ENCODE data around the gene MAPRE2.

The MAPRE2 gene

GRCh38 chr18:35041815-35042387 is 688 bp downstream of the MAPRE2 start:
- no peak for TF ChIP-seq TEAD4 (IDR thresholded peaks at IDR 0.05)
- TF ChIP-seq YY1 (IDR thresholded peaks at IDR 0.05; ENCODE audit: low read depth) = no peak
- no peak for TF ChIP-seq USF1 (IDR thresholded peaks at IDR 0.05)
- TF ChIP-seq CREB1 (IDR thresholded peaks at IDR 0.05; ENCODE audit: low read depth) = no peak
- TF ChIP-seq NFIC (IDR thresholded peaks at IDR 0.05) = no peak
- no peak for TF ChIP-seq EP300 (IDR thresholded peaks at IDR 0.05; ENCODE audit: borderline replicate concordance)
- TF ChIP-seq TAF1 (IDR thresholded peaks at IDR 0.05; ENCODE audit: low read depth) = no peak
- no peak for TF ChIP-seq TCF12 (IDR thresholded peaks at IDR 0.05; ENCODE audit: low read depth)
- TF ChIP-seq CEBPB (IDR thresholded peaks at IDR 0.05) = no peak
- TF ChIP-seq ZBTB7A (IDR thresholded peaks at IDR 0.05; ENCODE audit: low read depth) = no peak
- no peak for TF ChIP-seq REST (IDR thresholded peaks at IDR 0.05; ENCODE audit: low read depth)
- TF ChIP-seq EGR1 (IDR thresholded peaks at IDR 0.05) = no peak
- no peak for TF ChIP-seq RAD21 (IDR thresholded peaks at IDR 0.05; ENCODE audit: low read depth)
- TF ChIP-seq FOXM1 (IDR thresholded peaks at IDR 0.05; ENCODE audit: borderline replicate concordance, low read depth) = no peak
- TF ChIP-seq MAX (IDR thresholded peaks at IDR 0.05) = no peak

GRCh38 chr18:35042389-35043071 is 1.3 kb downstream of the MAPRE2 start:
- TF ChIP-seq YY1 (IDR thresholded peaks at IDR 0.05; ENCODE audit: low read depth) (no peak), RAD21 (IDR thresholded peaks at IDR 0.05; ENCODE audit: low read depth) (no peak), EP300 (IDR thresholded peaks at IDR 0.05; ENCODE audit: borderline replicate concordance) (no peak), CREB1 (IDR thresholded peaks at IDR 0.05; ENCODE audit: low read depth) (no peak), USF1 (IDR thresholded peaks at IDR 0.05) (no peak), TCF12 (IDR thresholded peaks at IDR 0.05; ENCODE audit: low read depth) (no peak), TEAD4 (IDR thresholded peaks at IDR 0.05) (no peak), ZBTB7A (IDR thresholded peaks at IDR 0.05; ENCODE audit: low read depth) (no peak), CEBPB (IDR thresholded peaks at IDR 0.05) (no peak)

GRCh38 chr18:35043207-35043606 is 2.0 kb downstream of the MAPRE2 start:
- TF ChIP-seq EP300 (IDR thresholded peaks at IDR 0.05; ENCODE audit: borderline replicate concordance) = no peak
- TF ChIP-seq TEAD4 (IDR thresholded peaks at IDR 0.05) = no peak
- TF ChIP-seq MAX (IDR thresholded peaks at IDR 0.05) = no peak
- no peak for TF ChIP-seq TCF12 (IDR thresholded peaks at IDR 0.05; ENCODE audit: low read depth)
- TF ChIP-seq CEBPB (IDR thresholded peaks at IDR 0.05) = no peak
- no peak for TF ChIP-seq YY1 (IDR thresholded peaks at IDR 0.05; ENCODE audit: low read depth)
- no peak for TF ChIP-seq ZBTB7A (IDR thresholded peaks at IDR 0.05; ENCODE audit: low read depth)
- no peak for TF ChIP-seq REST (IDR thresholded peaks at IDR 0.05; ENCODE audit: low read depth)
- TF ChIP-seq FOXM1 (IDR thresholded peaks at IDR 0.05; ENCODE audit: borderline replicate concordance, low read depth) = no peak
- no peak for TF ChIP-seq EGR1 (IDR thresholded peaks at IDR 0.05)
- no peak for TF ChIP-seq CREB1 (IDR thresholded peaks at IDR 0.05; ENCODE audit: low read depth)
- no peak for TF ChIP-seq NFIC (IDR thresholded peaks at IDR 0.05)
- TF ChIP-seq RAD21 (IDR thresholded peaks at IDR 0.05; ENCODE audit: low read depth) = no peak
- no peak for TF ChIP-seq USF1 (IDR thresholded peaks at IDR 0.05)
- no peak for TF ChIP-seq TAF1 (IDR thresholded peaks at IDR 0.05; ENCODE audit: low read depth)

GRCh38 chr18:35045121-35045520 is 3.9 kb downstream of the MAPRE2 start:
- TF ChIP-seq NFIC (IDR thresholded peaks at IDR 0.05) = no peak
- no peak for TF ChIP-seq MAX (IDR thresholded peaks at IDR 0.05)
- TF ChIP-seq ZBTB7A (IDR thresholded peaks at IDR 0.05; ENCODE audit: low read depth) = no peak
- no peak for TF ChIP-seq TAF1 (IDR thresholded peaks at IDR 0.05; ENCODE audit: low read depth)
- no peak for TF ChIP-seq EGR1 (IDR thresholded peaks at IDR 0.05)
- TF ChIP-seq CEBPB (IDR thresholded peaks at IDR 0.05) = no peak
- no peak for TF ChIP-seq REST (IDR thresholded peaks at IDR 0.05; ENCODE audit: low read depth)
- no peak for TF ChIP-seq TEAD4 (IDR thresholded peaks at IDR 0.05)
- no peak for TF ChIP-seq USF1 (IDR thresholded peaks at IDR 0.05)
- TF ChIP-seq RAD21 (IDR thresholded peaks at IDR 0.05; ENCODE audit: low read depth) = no peak
- no peak for TF ChIP-seq EP300 (IDR thresholded peaks at IDR 0.05; ENCODE audit: borderline replicate concordance)
- TF ChIP-seq YY1 (IDR thresholded peaks at IDR 0.05; ENCODE audit: low read depth) = no peak
- no peak for TF ChIP-seq TCF12 (IDR thresholded peaks at IDR 0.05; ENCODE audit: low read depth)
